Non-pigmented ciliary epithelial cell (primary cell): Measurements from ENCODE around the gene CYP26A1.

Experiments used
- DNase-seq: peaks from one replicate; pipeline ENCODE4 v3.0.0-alpha.2; 2010; ENCODE audit warnings: low read depth

The CYP26A1 gene

GRCh38 chr10:93123766-93124165 is 50.1 kb downstream of the CYP26A1 start:
- no peak for DNase-seq

- no peak for DNase-seq
Observed at GRCh38 chr10:93124580-93125318, 51.1 kb downstream of the CYP26A1 start.

- no peak for DNase-seq
Observed at GRCh38 chr10:93125966-93126365, 52.3 kb downstream of the CYP26A1 start.

- no peak for DNase-seq
Observed at GRCh38 chr10:93126483-93127052, 52.9 kb downstream of the CYP26A1 start.
